Subcutaneous abdominal adipose tissue (tissue), 5 donors: Measurements from ENCODE around the gene LRRC3.

Source experiments
- H3K27ac ChIP-seq: one replicate; pipeline ENCODE4 v1.7.0; 2013; ENCODE audit warnings: low read depth, mild to moderate bottlenecking, inconsistent platforms, low read length, moderate library complexity
- H3K27me3 ChIP-seq, 5 donors: one replicate each; pipeline ENCODE4 v1.7.0; 2013; ENCODE audit warnings: low read length in 5 of 5, inconsistent platforms in 1 of 5; ENCODE audit not compliant: control insufficient read depth in 5 of 5, insufficient read depth in 4 of 5
- H3K36me3 ChIP-seq, 5 donors: one replicate each; pipeline ENCODE4 v1.7.0; 2013; ENCODE audit warnings: low read length in 5 of 5; ENCODE audit not compliant: control insufficient read depth in 5 of 5, insufficient read depth in 5 of 5
- H3K4me1 ChIP-seq, 5 donors: one replicate each; pipeline ENCODE4 v1.7.0; 2013; ENCODE audit warnings: low read length in 5 of 5, mild to moderate bottlenecking in 3 of 5, moderate library complexity in 1 of 5; ENCODE audit not compliant: control insufficient read depth in 5 of 5, insufficient read depth in 5 of 5
- H3K4me3 ChIP-seq, 5 donors: one replicate each; pipeline ENCODE4 v1.7.0; 2013; ENCODE audit warnings: low read length in 5 of 5, low read depth in 1 of 5
- H3K9ac ChIP-seq, 5 donors: one replicate each; pipeline ENCODE4 v1.7.0; 2013; ENCODE audit warnings: low read length in 5 of 5, mild to moderate bottlenecking in 4 of 5, moderate library complexity in 3 of 5
- H3K9me3 ChIP-seq, 5 donors: one replicate each; pipeline ENCODE4 v1.7.0; 2013; ENCODE audit warnings: low read length in 5 of 5; ENCODE audit not compliant: control insufficient read depth in 5 of 5
- donor health status: healthy.
- donor health status: healthy.
- donor health status: healthy.
- donor health status: healthy.
- donor health status: healthy.

LRRC3 gene

GRCh38 chr21:44483288-44484237 lies 28.3 kb downstream of the LRRC3 start:
- Histone ChIP-seq H3K27ac (no peak overlapping the region), H3K4me3 (no peak overlapping the region), H3K36me3 (no peaks in the 10 kb centered on the region), H3K27me3 (peaks cover 0 to 3% (median 0%) of the 10 kb centered on the region in 5 donors), H3K9ac (no peak overlapping the region), H3K9me3 (peaks cover 0 to 3% (median 0%) of the 10 kb centered on the region in 5 donors), H3K4me1 (peaks cover 2 to 18% (median 6%) of the 10 kb centered on the region in 5 donors)

- Histone ChIP-seq H3K36me3 (no peaks in the 10 kb centered on the region), H3K9ac (no peak overlapping the region), H3K4me1 (peaks cover 0 to 15% (median 6%) of the 10 kb centered on the region in 5 donors), H3K27ac (no peak overlapping the region), H3K9me3 (peaks cover 0 to 3% (median 0%) of the 10 kb centered on the region in 5 donors), H3K4me3 (peak overlapping the region in 1 of 5 donors; percentile 67), H3K27me3 (peaks cover 0 to 3% (median 0%) of the 10 kb centered on the region in 5 donors)
Observed at GRCh38 chr21:44484498-44485253, 29.4 kb downstream of the LRRC3 start.

- no peak overlapping the region for H3K9ac ChIP-seq
- peaks cover 0 to 3% (median 0%) of the 10 kb centered on the region in 5 donors for H3K9me3 ChIP-seq
- peaks cover 0 to 3% (median 0%) of the 10 kb centered on the region in 5 donors for H3K27me3 ChIP-seq
- no peaks in the 10 kb centered on the region for H3K36me3 ChIP-seq
- peaks cover 0 to 15% (median 6%) of the 10 kb centered on the region in 5 donors for H3K4me1 ChIP-seq
- peak overlapping the region in 4 of 5 donors; percentile 31 to 67 (median 42) for H3K4me3 ChIP-seq
- no peak overlapping the region for H3K27ac ChIP-seq
Observed at GRCh38 chr21:44485254-44485793, 30.0 kb downstream of the LRRC3 start.

- H3K9ac ChIP-seq = peak overlapping the region in 1 of 5 donors; percentile 35
- H3K27me3 ChIP-seq = peaks cover 0 to 3% (median 0%) of the 10 kb centered on the region in 5 donors
- H3K27ac ChIP-seq = no peak overlapping the region
- peaks cover 0 to 15% (median 6%) of the 10 kb centered on the region in 5 donors for H3K4me1 ChIP-seq
- peak overlapping the region in 4 of 5 donors; percentile 31 to 67 (median 42) for H3K4me3 ChIP-seq
- H3K9me3 ChIP-seq = peaks cover 0 to 3% (median 0%) of the 10 kb centered on the region in 5 donors
- H3K36me3 ChIP-seq = no peaks in the 10 kb centered on the region
Observed at GRCh38 chr21:44485796-44486195, 30.5 kb downstream of the LRRC3 start.

- H3K27me3 ChIP-seq = peaks cover 0 to 3% (median 0%) of the 10 kb centered on the region in 5 donors
- peaks cover 0 to 3% (median 0%) of the 10 kb centered on the region in 5 donors for H3K9me3 ChIP-seq
- H3K36me3 ChIP-seq = no peaks in the 10 kb centered on the region
- H3K9ac ChIP-seq = no peak overlapping the region
- H3K4me3 ChIP-seq = peak overlapping the region in 1 of 5 donors; percentile 67
- H3K27ac ChIP-seq = no peak overlapping the region
- H3K4me1 ChIP-seq = peaks cover 0 to 15% (median 6%) of the 10 kb centered on the region in 5 donors
Observed at GRCh38 chr21:44486302-44486701, 31.0 kb downstream of the LRRC3 start.

GRCh38 chr21:44487831-44488230 lies 32.5 kb downstream of the LRRC3 start:
- Histone ChIP-seq H3K4me3 (no peak overlapping the region), H3K9me3 (peaks cover 0 to 12% (median 3%) of the 10 kb centered on the region in 5 donors), H3K27ac (no peak overlapping the region), H3K9ac (no peak overlapping the region), H3K27me3 (peaks cover 0 to 3% (median 0%) of the 10 kb centered on the region in 5 donors), H3K4me1 (peaks cover 0 to 15% (median 1%) of the 10 kb centered on the region in 5 donors), H3K36me3 (no peaks in the 10 kb centered on the region)

GRCh38 chr21:44489962-44490361 lies 34.7 kb downstream of the LRRC3 start:
- Histone ChIP-seq H3K9me3 (peaks cover 0 to 18% (median 14%) of the 10 kb centered on the region in 5 donors), H3K9ac (no peak overlapping the region), H3K4me3 (no peak overlapping the region), H3K27me3 (peaks cover 0 to 2% (median 0%) of the 10 kb centered on the region in 5 donors), H3K4me1 (peaks cover 0 to 14% (median 0%) of the 10 kb centered on the region in 5 donors), H3K27ac (no peak overlapping the region), H3K36me3 (no peaks in the 10 kb centered on the region)

- Histone ChIP-seq H3K9me3 (peaks cover 0 to 18% (median 14%) of the 10 kb centered on the region in 5 donors), H3K27ac (no peak overlapping the region), H3K36me3 (no peaks in the 10 kb centered on the region), H3K4me3 (no peak overlapping the region), H3K4me1 (peaks cover 0 to 12% (median 0%) of the 10 kb centered on the region in 5 donors), H3K27me3 (peaks cover 0 to 2% (median 0%) of the 10 kb centered on the region in 5 donors), H3K9ac (no peak overlapping the region)
Observed at GRCh38 chr21:44490405-44490804, 35.1 kb downstream of the LRRC3 start.

GRCh38 chr21:44490816-44491215 lies 35.5 kb downstream of the LRRC3 start:
- Histone ChIP-seq H3K4me3 (no peak overlapping the region), H3K9ac (no peak overlapping the region), H3K27me3 (peaks cover 0 to 2% (median 0%) of the 10 kb centered on the region in 5 donors), H3K36me3 (no peaks in the 10 kb centered on the region), H3K27ac (no peak overlapping the region), H3K4me1 (peaks cover 0 to 7% (median 0%) of the 10 kb centered on the region in 5 donors), H3K9me3 (peaks cover 0 to 18% (median 14%) of the 10 kb centered on the region in 5 donors)
